HUES6 (cell line): Measurements from ENCODE around the gene RNF224.

Experiments
- H3K27ac ChIP-seq: 2 replicates; pipeline ENCODE4 v1.7.0; 2013; ENCODE audit warnings: low read depth, mild to moderate bottlenecking, low read length, inconsistent platforms
- H3K27me3 ChIP-seq: 2 replicates; pipeline ENCODE4 v1.6.1; 2013; ENCODE audit warnings: low read length; ENCODE audit not compliant: control insufficient read depth, insufficient read depth
- H3K36me3 ChIP-seq: 2 replicates; pipeline ENCODE4 v1.6.1; 2013; ENCODE audit warnings: low read length; ENCODE audit not compliant: control insufficient read depth, insufficient read depth
- H3K4me1 ChIP-seq: 2 replicates; pipeline ENCODE4 v1.6.1; 2013; ENCODE audit warnings: low read length; ENCODE audit not compliant: control insufficient read depth, insufficient read depth
- H3K4me3 ChIP-seq: 2 replicates; pipeline ENCODE4 v1.5.1; 2013; ENCODE audit warnings: low read depth, low read length
- H3K9ac ChIP-seq: one replicate; pipeline ENCODE4 v1.6.1; 2013; ENCODE audit warnings: mild to moderate bottlenecking, low read length
- H3K9me3 ChIP-seq: 2 replicates; pipeline ENCODE4 v1.6.1; 2013; ENCODE audit warnings: low read depth, low read length; ENCODE audit not compliant: control insufficient read depth, insufficient read depth

The RNF224 gene

DNA sequence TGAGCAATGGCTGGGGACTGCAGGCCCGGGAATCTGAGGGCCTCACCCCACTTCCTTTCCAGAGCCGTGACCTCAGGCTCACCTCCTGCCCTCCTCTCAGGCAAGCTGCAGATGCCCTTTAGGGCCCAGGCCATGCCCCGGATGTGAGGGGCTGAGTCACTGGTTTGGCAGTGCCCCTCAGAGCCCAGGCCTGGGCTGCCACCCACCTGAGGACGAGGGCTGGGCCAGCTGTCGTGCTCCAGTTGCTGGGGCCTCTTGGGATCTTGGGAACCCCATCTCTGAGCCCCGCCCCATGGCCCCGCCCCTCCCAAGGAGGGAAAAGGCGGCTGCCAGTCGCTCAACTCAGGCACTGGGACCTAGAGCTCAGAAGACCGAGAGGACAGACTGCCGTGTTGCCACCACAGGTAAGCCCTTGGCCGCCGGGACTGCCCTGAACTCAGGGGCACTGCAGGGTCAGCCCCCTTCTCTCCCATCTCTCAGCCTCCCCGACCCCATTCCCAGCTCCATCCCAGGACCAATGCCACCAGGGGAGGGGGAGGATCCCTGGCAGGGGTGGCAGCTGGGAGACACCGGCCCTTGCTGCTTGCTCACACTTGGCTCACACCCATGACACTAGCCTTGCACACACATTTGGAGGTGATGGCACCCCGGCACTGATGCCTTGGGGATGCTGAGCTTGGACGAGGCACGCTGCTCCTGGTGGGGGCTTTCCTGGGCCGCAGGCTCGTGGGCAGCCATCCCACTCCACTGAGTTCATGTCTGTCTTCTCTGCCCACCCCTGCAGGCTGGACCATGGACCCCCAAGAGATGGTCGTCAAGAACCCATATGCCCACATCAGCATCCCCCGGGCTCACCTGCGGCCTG, 2.2 kb upstream of the RNF224 start, which contains the start of gene CYSRT1:
CYSRT1 (plus strand) TSS at position 345 of the 865 bp plus-strand sequence; CDS start at position 793, 448 bp downstream.
- Histone ChIP-seq H3K4me1 (peaks cover 19% of the 10 kb centered on the region), H3K9me3 (no peaks in the 10 kb centered on the region), H3K9ac (peak within 1 kb of the TSS; percentile 85)

DNA sequence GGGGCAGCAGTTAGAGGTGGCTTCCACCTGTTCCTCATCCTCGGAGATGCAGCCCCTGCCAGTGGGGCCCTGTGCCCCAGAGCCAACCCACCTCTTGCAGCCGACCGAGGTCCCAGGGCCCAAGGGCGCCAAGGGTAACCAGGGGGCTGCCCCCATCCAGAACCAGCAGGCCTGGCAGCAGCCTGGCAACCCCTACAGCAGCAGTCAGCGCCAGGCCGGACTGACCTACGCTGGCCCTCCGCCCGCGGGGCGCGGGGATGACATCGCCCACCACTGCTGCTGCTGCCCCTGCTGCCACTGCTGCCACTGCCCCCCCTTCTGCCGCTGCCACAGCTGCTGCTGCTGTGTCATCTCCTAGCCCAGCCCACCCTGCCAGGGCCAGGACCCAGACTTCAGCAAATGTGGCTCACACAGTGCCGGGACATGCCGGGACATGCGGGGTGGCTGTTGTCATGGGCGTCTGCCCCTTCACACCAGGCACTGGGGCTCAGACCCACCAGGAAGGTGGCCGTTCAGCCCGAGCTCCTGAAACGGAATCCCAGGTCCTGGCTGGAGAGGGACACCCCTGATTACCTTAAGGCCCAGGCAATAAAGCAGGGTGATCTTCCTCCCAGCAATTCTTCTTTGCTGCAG, 1.5 kb upstream of the RNF224 start:
- Histone ChIP-seq H3K9me3 (no peaks in the 10 kb centered on the region), H3K9ac (peak overlapping the region; percentile 17)

More for the DNA sequence above, 2.2 kb upstream of the RNF224 start, which contains the start of gene CYSRT1:
- H3K27me3 ChIP-seq, result peaks cover 9% of the 10 kb centered on the region
- H3K27ac ChIP-seq, result no peak within 1 kb of the TSS
- no peaks in the 10 kb centered on the region for H3K36me3 ChIP-seq
- peak within 1 kb of the TSS; percentile 92 for H3K4me3 ChIP-seq

DNA sequence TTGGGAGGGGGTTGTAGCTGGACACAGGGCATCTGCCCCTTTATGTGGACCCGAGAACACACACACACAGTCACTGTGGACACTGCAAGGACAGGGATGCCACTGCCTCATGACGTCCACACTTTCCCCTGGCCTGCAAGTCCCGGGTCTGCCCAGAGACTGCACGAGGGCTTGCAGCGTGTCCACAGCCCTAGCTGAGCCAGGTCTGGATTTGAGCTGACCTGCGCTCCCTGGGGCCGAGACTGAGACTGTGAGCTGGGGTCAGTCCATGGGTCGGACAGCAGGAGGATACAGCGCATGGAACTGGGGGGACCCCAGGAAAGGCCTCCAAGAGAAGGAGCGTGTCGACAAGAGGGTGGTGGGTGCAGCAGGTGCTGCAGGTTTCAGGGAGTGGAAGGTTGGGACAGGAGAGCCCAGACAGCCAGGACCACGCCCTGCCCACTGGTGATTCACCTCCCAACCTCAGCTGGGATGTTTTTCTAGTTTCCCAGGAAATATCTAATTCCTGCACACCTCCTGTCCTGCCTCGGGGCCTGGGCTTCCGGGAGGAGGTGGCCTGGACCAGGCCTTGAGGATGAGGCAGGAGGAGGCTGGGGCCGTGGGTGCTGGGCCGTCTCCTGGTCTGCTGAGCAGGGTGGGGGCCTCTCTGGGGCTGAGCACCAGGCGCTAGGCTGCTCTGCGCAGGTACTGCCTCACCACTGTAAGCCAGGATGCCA, 806 bp upstream of the RNF224 start:
- Histone ChIP-seq H3K27ac (no peak overlapping the region), H3K4me1 (peaks cover 15% of the 10 kb centered on the region), H3K27me3 (peaks cover 9% of the 10 kb centered on the region), H3K4me3 (no peak overlapping the region), H3K9me3 (no peaks in the 10 kb centered on the region), H3K9ac (peak overlapping the region; percentile 17), H3K36me3 (no peaks in the 10 kb centered on the region)

More for the DNA sequence above, 1.5 kb upstream of the RNF224 start:
- no peak overlapping the region for H3K27ac ChIP-seq
- no peak overlapping the region for H3K4me3 ChIP-seq
- H3K27me3 ChIP-seq, result peaks cover 9% of the 10 kb centered on the region
- H3K36me3 ChIP-seq, result no peaks in the 10 kb centered on the region
- peaks cover 15% of the 10 kb centered on the region for H3K4me1 ChIP-seq

DNA sequence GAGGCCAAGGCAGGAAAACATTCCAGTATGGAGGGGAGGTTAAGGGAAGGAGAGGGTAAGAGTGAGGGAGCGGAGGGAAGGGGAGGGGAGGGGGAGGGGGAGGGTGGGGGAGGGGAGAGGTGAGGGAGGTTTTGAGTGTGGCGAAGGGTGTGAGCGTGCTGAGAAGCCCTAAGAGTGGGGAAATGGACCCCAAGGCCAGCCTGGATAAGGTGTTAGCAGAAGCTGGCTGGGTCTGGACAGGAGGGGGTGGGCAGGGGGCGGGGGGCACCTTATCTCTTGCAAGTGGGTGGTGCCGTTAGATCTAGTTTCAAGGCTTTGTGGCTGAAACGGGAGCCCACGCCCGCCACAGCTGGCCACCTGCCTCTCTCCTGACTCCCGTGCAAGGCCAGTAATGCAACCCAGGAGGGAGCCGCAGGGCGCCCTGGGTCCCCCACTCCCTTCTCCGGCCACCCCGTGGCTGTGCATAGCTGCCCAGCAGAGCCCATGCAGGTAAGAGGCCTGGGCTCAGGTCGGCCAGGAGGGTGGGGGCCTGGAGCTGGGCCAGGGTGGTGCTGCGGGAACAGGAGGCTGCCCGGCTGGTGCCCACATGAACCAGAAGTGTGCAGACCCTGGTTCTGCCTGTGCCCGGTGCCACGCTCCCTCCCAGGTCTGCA, 677 bp downstream of the RNF224 start:
- no peak overlapping the region for H3K9ac ChIP-seq
- H3K27me3 ChIP-seq, result peaks cover 1% of the 10 kb centered on the region; the same call in 1 of the 2 replicates
- H3K9me3 ChIP-seq, result no peaks in the 10 kb centered on the region
- no peak overlapping the region for H3K27ac ChIP-seq
- no peak overlapping the region for H3K4me3 ChIP-seq
- H3K36me3 ChIP-seq, result no peaks in the 10 kb centered on the region
- peaks cover 11% of the 10 kb centered on the region for H3K4me1 ChIP-seq

DNA sequence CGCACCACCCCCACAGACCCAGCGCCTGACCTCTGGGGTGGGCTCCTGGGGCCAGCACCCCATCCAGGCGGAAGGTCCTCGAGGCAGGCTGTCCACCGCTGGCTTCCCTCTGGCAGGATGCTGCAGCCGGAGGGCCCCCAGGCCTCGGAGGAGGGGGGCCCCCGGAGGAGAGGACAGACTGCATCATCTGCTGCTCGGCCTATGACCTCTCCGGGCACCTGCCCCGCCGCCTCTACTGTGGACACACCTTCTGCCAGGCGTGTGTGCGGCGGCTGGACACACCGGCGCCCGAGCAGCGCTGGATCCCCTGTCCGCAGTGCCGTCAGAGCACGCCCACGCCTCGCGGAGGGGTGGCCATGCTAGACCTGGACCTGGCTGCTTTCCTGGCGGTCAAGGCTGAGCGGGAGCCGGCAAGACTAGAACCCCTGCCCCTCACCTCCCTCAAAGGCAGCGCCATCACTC, 1.2 kb downstream of the RNF224 start:
- no peaks in the 10 kb centered on the region for H3K9me3 ChIP-seq
- no peak overlapping the region for H3K27ac ChIP-seq
- H3K27me3 ChIP-seq, result no peaks in the 10 kb centered on the region
- no peak overlapping the region for H3K4me3 ChIP-seq
- no peaks in the 10 kb centered on the region for H3K36me3 ChIP-seq
- peaks cover 10% of the 10 kb centered on the region for H3K4me1 ChIP-seq
- H3K9ac ChIP-seq, result no peak overlapping the region

DNA sequence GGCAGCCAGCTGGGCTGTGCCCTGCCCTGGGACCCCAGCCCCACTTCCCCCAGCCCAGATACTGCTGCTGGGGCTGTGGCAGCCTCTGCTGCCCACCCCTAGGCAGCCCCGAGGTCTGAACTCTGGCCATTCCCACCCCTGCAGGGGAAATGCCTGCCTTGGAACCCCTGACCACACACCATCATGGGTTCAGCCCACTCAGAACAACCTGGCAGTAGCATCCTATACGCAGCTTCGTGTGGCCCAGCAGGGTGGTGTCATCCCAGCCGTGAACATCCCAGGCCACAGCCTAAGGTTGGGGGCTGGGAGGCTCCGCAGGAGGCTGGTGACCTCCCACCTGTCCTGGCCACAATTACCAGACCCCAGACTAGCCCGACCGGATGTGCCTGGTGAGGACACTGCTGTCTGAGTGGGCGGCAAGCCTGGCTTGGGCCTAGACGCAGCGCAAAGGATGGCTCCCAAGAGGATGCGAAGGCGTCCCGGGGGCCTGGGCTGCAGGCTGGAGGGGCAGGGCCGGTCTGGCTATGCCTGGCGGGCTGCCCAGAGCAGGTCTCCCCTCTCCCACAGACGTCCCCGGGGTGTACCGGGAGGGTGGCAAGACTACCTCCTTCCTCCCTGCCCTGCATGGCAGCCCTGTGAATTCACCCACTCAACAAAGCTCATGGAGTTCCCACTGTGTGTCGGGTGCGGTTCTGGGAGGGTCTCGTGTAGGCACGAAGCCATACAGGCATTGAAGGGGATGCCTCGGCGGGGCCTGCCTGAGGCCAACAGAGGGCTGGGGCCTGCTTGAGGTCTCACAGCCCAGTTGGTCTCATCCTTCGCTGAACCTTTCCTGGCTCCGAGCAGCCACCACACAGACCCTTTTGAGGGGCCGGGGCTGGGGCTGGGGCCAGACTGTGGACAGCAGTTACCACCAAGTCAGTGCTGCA, 1.9 kb downstream of the RNF224 start:
- Histone ChIP-seq H3K36me3 (no peaks in the 10 kb centered on the region), H3K27me3 (no peaks in the 10 kb centered on the region), H3K27ac (no peak overlapping the region), H3K9ac (no peak overlapping the region), H3K4me1 (peaks cover 10% of the 10 kb centered on the region), H3K4me3 (no peak overlapping the region), H3K9me3 (no peaks in the 10 kb centered on the region)

DNA sequence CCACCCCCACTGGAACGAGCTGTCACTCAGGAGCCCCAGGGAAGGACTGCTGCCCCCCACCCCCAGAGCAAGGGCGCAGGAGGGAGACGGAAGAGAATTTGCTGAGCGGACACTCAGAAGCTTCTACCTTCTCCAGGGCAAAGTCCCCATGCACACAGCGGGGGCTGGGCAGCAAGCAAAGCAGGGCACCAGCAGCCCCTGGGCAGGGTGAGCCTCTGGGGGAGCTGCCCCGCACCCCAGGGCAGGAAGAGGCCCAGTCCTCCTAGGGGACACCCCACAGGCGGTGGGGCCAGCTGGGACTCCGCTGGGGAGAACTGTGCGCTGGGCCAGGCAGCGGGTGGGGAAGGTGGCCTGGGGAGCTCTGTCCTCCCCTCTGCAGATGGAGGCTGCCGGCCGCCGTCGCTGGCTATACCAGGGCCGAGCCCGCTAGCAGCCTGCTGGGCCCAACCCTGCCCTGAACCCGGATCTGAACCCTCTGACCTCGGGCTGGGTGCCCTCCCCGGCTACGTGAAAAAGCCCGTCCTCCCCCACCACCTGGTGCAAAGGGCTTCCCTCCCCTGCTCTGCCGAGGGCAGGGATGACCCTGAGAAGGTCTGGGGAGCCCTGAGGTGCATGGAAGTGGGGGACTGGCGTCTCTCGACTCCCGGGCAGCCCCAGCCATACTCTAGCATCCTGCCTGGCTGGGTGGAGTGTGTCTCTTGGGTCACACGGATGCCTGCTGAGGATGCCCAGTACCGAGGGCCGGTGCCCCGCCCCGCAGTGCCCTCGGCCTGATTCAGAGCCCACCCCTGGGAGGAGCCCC, 2.8 kb downstream of the RNF224 start:
- Histone ChIP-seq H3K9ac (no peak overlapping the region), H3K4me1 (peaks cover 10% of the 10 kb centered on the region), H3K9me3 (no peaks in the 10 kb centered on the region), H3K4me3 (no peak overlapping the region), H3K27ac (no peak overlapping the region), H3K27me3 (no peaks in the 10 kb centered on the region), H3K36me3 (no peaks in the 10 kb centered on the region)

DNA sequence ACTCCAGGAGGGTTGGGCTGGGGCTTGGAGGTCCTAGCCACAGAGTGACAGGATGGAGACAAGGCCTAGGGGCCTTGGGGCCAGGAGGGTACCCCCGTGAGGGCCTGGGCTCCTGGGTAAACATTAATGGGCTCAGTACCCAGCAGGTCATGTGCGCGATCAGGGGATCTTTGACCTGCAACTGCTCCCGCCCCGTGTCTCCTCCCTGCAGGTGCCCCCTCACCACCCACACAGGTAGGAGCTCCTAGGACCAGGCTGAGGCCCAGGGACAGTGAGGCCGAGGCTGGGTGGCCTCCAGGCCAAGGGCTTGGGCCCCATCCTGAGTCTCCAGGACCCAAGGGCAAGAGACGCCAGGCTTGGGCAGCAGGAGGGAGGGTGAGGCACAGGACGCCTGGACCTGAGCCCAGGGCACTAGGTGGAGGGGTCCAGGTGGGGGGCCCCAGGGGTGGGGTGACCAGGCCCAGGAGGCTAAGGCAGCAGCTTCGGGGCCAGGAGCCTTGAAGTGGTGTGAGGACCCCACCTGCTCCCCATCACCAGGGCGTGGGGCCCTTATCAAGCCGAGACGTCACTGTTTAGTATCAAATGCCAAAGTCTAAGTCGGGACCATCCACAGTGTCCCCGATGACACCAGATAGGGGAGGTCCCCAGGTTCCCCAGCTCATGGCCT, 3.5 kb downstream of the RNF224 start, which contains the start of gene SLC34A3:
SLC34A3 (plus strand) TSS at position 197 of the 667 bp plus-strand sequence. CDS start 802 bp downstream, outside the sequence.
- H3K27ac ChIP-seq, result no peak within 1 kb of the TSS
- H3K36me3 ChIP-seq, result no peaks in the 10 kb centered on the region
- H3K27me3 ChIP-seq, result no peaks in the 10 kb centered on the region
- peaks cover 11% of the 10 kb centered on the region for H3K4me1 ChIP-seq
- no peak within 1 kb of the TSS for H3K4me3 ChIP-seq
- H3K9me3 ChIP-seq, result no peaks in the 10 kb centered on the region
- H3K9ac ChIP-seq, result no peak within 1 kb of the TSS
